HG02840 (cell line): Measurements from ENCODE around the gene OOEP.
"Not testable (repeated sequence)": the region's sequence is repeated elsewhere in the genome, so short reads cannot be mapped to it uniquely, and the experiment has no call there.

Experiments
- ATAC-seq: cut with Tn5 transposase; IDR thresholded peaks from one replicate; pipeline ENCODE4 v1.9.1; 2021; ENCODE audit warnings: mild to moderate bottlenecking, moderate library complexity, moderate number of reproducible peaks; ENCODE audit not compliant: unreplicated experiment, low FRiP score

OOEP gene

GRCh38 chr6:73369563-73369962 is at the start of gene OOEP:
Gene OOEP (minus strand): TSS chr6:73369897. CDS start chr6:73369792, 105 bp downstream.
- ATAC-seq: no peak

GRCh38 chr6:73418081-73418741 is 48.5 kb upstream of the OOEP start:
- no peak for ATAC-seq

GRCh38 chr6:73413102-73413501 is 43.4 kb upstream of the OOEP start:
- ATAC-seq: no peak

GRCh38 chr6:73409395-73409794 is 39.7 kb upstream of the OOEP start:
- ATAC-seq: no peak

- no peak for ATAC-seq
Observed at GRCh38 chr6:73400656-73401055, 31.0 kb upstream of the OOEP start.

GRCh38 chr6:73395875-73396274 is 26.2 kb upstream of the OOEP start:
- ATAC-seq: no peak

GRCh38 chr6:73394577-73395354 is 25.1 kb upstream of the OOEP start, which contains the start of gene DDX43:
Gene DDX43 (plus strand): TSS chr6:73394828. CDS start chr6:73394906, 78 bp downstream.
- peak; percentile 80 for ATAC-seq

GRCh38 chr6:73393278-73393677 is 23.6 kb upstream of the OOEP start:
- ATAC-seq: no peak

- not testable (repeated sequence) for ATAC-seq
Observed at GRCh38 chr6:73392188-73392587, 22.5 kb upstream of the OOEP start.

GRCh38 chr6:73391675-73392074 is 22.0 kb upstream of the OOEP start:
- no peak for ATAC-seq

- no peak for ATAC-seq
Observed at GRCh38 chr6:73389854-73390253, 20.2 kb upstream of the OOEP start.

- ATAC-seq: peak; percentile 52
Observed at GRCh38 chr6:73388800-73389512, 19.3 kb upstream of the OOEP start.

- peak; percentile 10 for ATAC-seq
Observed at GRCh38 chr6:73388433-73388799, 18.7 kb upstream of the OOEP start.

GRCh38 chr6:73382462-73383113 is 12.9 kb upstream of the OOEP start:
- ATAC-seq: no peak

GRCh38 chr6:73381531-73381930 is 11.8 kb upstream of the OOEP start:
- ATAC-seq: not testable (repeated sequence)

- no peak for ATAC-seq
Observed at GRCh38 chr6:73377225-73377624, 7.5 kb upstream of the OOEP start.

- no peak for ATAC-seq
Observed at GRCh38 chr6:73375216-73375615, 5.5 kb upstream of the OOEP start.

- ATAC-seq: no peak
Observed at GRCh38 chr6:73372516-73372915, 2.8 kb upstream of the OOEP start.

- ATAC-seq: no peak
Observed at GRCh38 chr6:73371984-73372383, 2.3 kb upstream of the OOEP start.

- no peak for ATAC-seq
Observed at GRCh38 chr6:73369157-73369556, 540 bp downstream of the OOEP start.

GRCh38 chr6:73368675-73369074 is 1.0 kb downstream of the OOEP start:
- ATAC-seq: no peak
